GM12891 (cell line): ENCODE measurements around the gene NOC4L.

Source experiments
- DNase-seq: peaks from one replicate; pipeline ENCODE4 v3.0.0; 2011; ENCODE audit warnings: low spot score; ENCODE audit not compliant: insufficient read length
- FAIRE-seq: peaks from 2 replicates; lab custom pipeline; 2011; peaks lifted over from hg19 to GRCh38; lab: Jason Lieb, UNC
- PAX5 ChIP-seq: IDR thresholded peaks from 2 replicates; pipeline ENCODE4 v1.6.1; 2011; ENCODE audit warnings: low read length, moderate library complexity, mild to moderate bottlenecking; ENCODE audit not compliant: insufficient read depth, severe bottlenecking
- POLR2A ChIP-seq: IDR thresholded peaks from 2 replicates; pipeline ENCODE4 v1.6.1; 2011; ENCODE audit warnings: low read depth, low read length, control low read depth
- POLR2AphosphoS5 ChIP-seq: IDR thresholded peaks from 2 replicates; pipeline ENCODE4 v1.6.1; 2011; ENCODE audit warnings: low read depth, low read length, control low read depth
- POU2F2 ChIP-seq: IDR thresholded peaks from 2 replicates; pipeline ENCODE4 v1.6.1; 2011; ENCODE audit warnings: low read depth, mild to moderate bottlenecking, control low read depth, low read length, moderate library complexity
- SPI1 ChIP-seq: IDR thresholded peaks from 2 replicates; pipeline ENCODE4 v1.6.1; 2011; ENCODE audit warnings: low read depth, low read length, control low read depth
- TAF1 ChIP-seq: IDR thresholded peaks from 2 replicates; pipeline ENCODE4 v1.6.1; 2011; ENCODE audit warnings: low read depth, low read length, control low read depth

The NOC4L gene

GRCh38 chr12:132106921-132107320 lies 37.3 kb upstream of the NOC4L start:
- no peak for TF ChIP-seq POU2F2
- no peak for TF ChIP-seq SPI1
- TF ChIP-seq POLR2AphosphoS5: no peak
- TF ChIP-seq POLR2A: no peak
- no peak for TF ChIP-seq PAX5
- no peak for TF ChIP-seq TAF1
- DNase-seq (no peak), FAIRE-seq (no peak)

DNA sequence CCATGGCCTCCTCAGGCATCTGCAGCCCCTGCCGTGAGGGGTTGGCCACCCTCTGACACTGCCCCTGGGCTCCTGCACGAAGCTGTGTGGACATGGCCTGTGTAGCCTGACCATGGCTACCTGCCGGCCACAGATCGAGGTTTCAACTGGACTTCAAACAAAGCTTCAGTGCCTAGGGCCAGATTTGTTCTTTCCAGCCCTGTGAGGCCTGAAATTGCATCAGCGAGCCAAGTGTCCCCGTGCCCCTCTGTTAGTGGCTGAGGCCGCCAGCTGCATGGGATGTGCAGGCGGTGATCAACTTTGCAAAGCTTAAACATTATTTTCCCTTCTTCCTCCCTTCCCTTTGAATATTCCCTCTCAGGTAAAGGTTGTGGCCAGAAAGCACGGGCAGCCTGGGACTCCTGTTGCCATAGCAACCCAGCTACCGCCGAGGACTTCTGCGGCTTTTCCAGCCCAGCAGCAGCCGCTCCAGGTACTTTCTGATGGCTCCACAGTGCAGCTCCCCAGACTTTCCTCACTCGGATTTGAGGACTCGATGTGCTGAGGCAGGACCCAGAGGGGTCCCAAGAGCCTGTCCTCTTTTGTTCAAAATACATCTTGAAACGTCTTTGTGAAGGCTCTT lies 35.9 kb upstream of the NOC4L start:
- no peak for FAIRE-seq
- TF ChIP-seq SPI1: no peak
- TF ChIP-seq POU2F2: no peak
- TF ChIP-seq POLR2AphosphoS5: no peak
- TF ChIP-seq PAX5: no peak
- no peak for TF ChIP-seq TAF1
- TF ChIP-seq POLR2A: no peak
- DNase-seq: no peak

- DNase-seq (no peak), FAIRE-seq (no peak)
- TF ChIP-seq SPI1: no peak
- TF ChIP-seq TAF1: no peak
- TF ChIP-seq POLR2AphosphoS5: no peak
- no peak for TF ChIP-seq POU2F2
- no peak for TF ChIP-seq POLR2A
- TF ChIP-seq PAX5: no peak
These were observed 34.5 kb upstream of the NOC4L start for GRCh38 chr12:132109741-132110140.

- FAIRE-seq (no peak), DNase-seq (no peak)
- TF ChIP-seq POLR2AphosphoS5 (no peak), POLR2A (no peak), TAF1 (no peak), POU2F2 (no peak), PAX5 (no peak), SPI1 (no peak)
These were observed 33.6 kb upstream of the NOC4L start for GRCh38 chr12:132110677-132111076.

DNA sequence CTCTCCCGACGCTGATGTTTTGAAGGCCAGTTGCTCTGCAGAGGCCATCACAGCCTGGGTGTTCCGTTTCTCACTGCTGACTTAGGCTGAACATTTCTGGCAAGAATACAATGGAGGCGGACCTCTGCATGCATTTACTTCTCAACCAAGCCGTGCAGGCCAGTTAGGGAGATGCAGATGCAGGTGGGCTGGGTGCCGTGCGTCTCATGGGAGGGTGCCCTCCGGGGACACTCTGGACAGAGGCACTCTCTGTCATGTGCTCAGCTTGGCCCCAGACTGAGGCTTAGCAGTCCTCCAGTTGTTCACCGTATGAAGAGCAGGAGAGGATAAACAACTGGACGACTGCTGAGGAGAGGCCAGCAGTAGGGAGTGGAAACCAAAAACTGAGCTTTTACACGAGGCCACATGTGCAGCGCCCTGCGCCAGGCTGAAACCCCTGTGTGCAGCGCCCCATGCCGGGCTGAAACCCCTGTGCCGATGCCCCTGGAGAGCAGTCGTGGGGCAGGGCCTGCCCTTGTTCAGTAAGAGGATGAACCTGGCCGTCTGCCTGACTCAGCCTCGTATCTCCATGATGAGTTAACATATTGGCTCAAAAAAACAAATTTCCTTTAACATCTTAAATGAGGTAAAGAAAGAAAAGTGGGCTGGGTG lies 32.5 kb upstream of the NOC4L start:
- DNase-seq: no peak
- FAIRE-seq: no peak
- TF ChIP-seq TAF1: no peak

- TF ChIP-seq POU2F2: no peak
- no peak for TF ChIP-seq SPI1
- TF ChIP-seq PAX5: no peak
- no peak for TF ChIP-seq POLR2AphosphoS5
- no peak for TF ChIP-seq POLR2A
- no peak for TF ChIP-seq TAF1
- FAIRE-seq (no peak), DNase-seq (no peak)
These were observed 29.6 kb upstream of the NOC4L start for GRCh38 chr12:132114667-132115066.

GRCh38 chr12:132115500-132115899 lies 28.8 kb upstream of the NOC4L start:
- FAIRE-seq (no peak), DNase-seq (no peak)
- TF ChIP-seq POLR2A (no peak), PAX5 (no peak), TAF1 (no peak), SPI1 (no peak), POU2F2 (no peak), POLR2AphosphoS5 (no peak)

DNA sequence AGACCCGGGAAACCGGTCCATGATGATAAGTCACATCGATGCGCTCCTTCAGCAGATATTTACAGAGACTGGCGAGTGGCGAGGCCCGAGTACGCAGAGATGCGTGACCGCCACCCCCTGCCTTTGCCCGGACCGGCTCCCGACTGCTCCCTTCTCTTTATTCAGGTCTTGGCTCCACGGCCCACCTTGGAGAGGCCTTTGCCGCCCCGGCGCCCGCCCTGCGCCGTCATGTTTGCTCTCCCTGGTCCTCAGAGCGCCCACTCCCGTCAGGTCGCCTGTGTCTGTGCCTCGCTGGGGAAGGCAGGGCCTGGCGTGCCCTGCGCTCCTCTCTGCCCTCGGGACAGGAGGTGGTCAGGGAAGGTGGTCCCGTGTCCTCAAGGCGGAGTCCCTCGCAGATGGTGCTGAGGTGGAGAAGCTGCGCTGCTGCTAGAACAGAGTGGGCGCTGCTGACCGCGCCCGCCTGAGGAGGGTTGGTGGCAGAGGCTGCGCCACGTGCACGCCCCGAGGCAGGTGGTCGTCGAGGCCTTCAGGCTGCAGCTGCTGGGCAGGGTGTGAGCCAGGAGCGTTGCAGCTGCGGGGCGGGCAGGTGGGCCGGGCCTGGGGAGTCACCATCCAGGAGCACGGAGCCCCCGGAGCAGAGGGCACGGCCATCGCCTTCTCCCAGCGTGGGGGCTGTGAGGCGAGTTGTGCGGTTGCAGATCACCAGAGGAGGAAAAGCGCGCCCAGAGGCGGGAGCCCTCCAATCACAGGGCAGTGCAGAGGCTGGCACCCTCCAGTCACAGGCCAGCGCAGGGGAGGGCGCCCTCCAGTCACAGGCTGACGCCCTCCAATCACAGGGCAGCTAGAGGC lies 27.3 kb upstream of the NOC4L start:
- FAIRE-seq: no peak
- DNase-seq: no peak

GRCh38 chr12:132117558-132117875 lies 26.7 kb upstream of the NOC4L start:
- DNase-seq (no peak), FAIRE-seq (no peak)
- TF ChIP-seq POU2F2: no peak
- TF ChIP-seq POLR2AphosphoS5: no peak
- no peak for TF ChIP-seq SPI1
- no peak for TF ChIP-seq TAF1
- no peak for TF ChIP-seq POLR2A
- no peak for TF ChIP-seq PAX5

More for the DNA sequence above, 27.3 kb upstream of the NOC4L start:
- no peak for TF ChIP-seq POU2F2
- no peak for TF ChIP-seq SPI1
- no peak for TF ChIP-seq POLR2A
- TF ChIP-seq POLR2AphosphoS5: no peak
- no peak for TF ChIP-seq PAX5
- TF ChIP-seq TAF1: no peak
